Nasal cavity respiratory epithelium epithelial cell of viscerocranial mucosa (primary cell): ENCODE measurements around the gene ALCAM. TPM values are rescaled to one million over a fixed set of nuclear protein-coding genes. Genes with fewer than 3 reads are reported as not detected.

Experiments
- total RNA-seq: library from RNA; depleted of rRNA; stranded (reverse); fragments of >200 nt; gene quantifications from 2 replicates; pipeline ENCODE4 v1.2.3, GENCODE V29; 2014

ALCAM gene
- 178 and 349 TPM in 2 replicates for total RNA-seq

GRCh38 chr3:105366326-105367062 lies at the start of gene ALCAM:
ALCAM (plus strand) TSS chr3:105366909.

